ENCODE measurements around the gene KCNS1. TPM values are rescaled to one million over a fixed set of nuclear protein-coding genes. Genes with fewer than 3 reads are reported as not detected.
A peak's percentile ranks its signal among the peaks of the same experiment; 100 is the strongest.

The KCNS1 gene
- total and polyA plus RNA-seq, 11 donors, result 0.07 to 0.38 (median 0.14) TPM; not detected in 8

DNA sequence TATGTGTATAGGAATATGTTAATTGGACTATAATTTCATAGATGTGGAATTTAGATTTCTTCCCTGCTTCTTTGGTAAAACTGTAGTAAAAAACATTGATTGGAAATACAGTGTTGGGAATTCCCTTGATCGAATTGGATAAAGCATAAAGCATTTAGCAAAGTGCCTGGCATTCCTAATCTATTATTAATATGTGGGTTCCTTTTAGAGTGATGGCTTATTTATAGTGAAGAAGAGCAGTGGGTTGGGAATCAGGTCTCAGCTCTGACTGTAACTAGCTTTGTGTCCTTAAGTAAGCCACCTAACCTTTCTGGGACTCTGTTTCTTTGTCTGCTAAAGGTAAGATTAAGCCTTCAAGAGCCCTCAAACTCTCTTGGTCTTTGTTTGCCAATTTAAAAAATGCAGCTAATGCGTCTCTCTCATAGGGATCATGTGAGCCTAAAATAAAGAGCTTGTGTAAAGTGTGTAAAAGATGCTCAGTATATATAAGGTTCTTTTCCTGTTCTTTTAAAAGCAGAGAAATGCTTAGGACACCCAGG, 53.3 kb downstream of the KCNS1 start:
- H3K27me3 ChIP-seq, result no peaks in the 10 kb centered on the region
- WGBS, 4 donors, result 81 to 91% (median 86%) methylated on average over 2 of the region's 2 CpGs
- H3K27ac ChIP-seq, result no peak overlapping the region
- H3K4me3 ChIP-seq, result no peak overlapping the region
- intact Hi-C loops (cut with DNase I), result loop anchor here in 3 of 10 donors (10.0 kb wide), 2 partner anchors 237 to 247 kb away; no protein-coding TSS in a partner anchor
- H3K9me3 ChIP-seq, result no peaks in the 10 kb centered on the region
- TF ChIP-seq, protein P1, sequence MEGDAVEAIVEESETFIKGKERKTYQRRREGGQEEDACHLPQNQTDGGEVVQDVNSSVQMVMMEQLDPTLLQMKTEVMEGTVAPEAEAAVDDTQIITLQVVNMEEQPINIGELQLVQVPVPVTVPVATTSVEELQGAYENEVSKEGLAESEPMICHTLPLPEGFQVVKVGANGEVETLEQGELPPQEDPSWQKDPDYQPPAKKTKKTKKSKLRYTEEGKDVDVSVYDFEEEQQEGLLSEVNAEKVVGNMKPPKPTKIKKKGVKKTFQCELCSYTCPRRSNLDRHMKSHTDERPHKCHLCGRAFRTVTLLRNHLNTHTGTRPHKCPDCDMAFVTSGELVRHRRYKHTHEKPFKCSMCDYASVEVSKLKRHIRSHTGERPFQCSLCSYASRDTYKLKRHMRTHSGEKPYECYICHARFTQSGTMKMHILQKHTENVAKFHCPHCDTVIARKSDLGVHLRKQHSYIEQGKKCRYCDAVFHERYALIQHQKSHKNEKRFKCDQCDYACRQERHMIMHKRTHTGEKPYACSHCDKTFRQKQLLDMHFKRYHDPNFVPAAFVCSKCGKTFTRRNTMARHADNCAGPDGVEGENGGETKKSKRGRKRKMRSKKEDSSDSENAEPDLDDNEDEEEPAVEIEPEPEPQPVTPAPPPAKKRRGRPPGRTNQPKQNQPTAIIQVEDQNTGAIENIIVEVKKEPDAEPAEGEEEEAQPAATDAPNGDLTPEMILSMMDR (IDR thresholded peaks at IDR 0.05), result no peak
- no peak for TF ChIP-seq POLR2A (IDR thresholded peaks at IDR 0.05)
- H3K4me1 ChIP-seq, result peaks cover 0 to 40% (median 18%) of the 10 kb centered on the region in 12 donors
- H3K36me3 ChIP-seq, result peaks cover 0 to 18% (median 0%) of the 10 kb centered on the region in 9 donors
- ATAC-seq, result no peak
- DNase-seq, result no peak

DNA sequence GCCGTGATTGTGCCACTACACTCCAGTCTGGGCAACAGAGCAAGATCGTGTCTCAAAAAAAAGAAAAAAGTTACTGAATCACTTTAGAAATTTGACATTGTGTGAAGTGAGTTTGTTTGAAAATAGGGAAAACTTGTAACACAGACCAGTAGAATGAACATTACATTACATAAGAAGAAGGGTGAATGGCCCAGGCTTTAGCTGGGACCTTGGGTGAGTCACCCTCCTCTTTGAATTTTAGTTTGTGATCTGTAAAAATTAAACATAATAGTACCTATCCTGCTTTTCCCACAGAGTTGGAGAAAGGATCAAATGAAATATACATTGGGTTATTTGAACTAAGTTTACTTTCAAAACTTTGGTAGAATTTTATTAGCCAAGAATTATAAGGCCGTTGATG, 56.3 kb downstream of the KCNS1 start:
- Histone ChIP-seq H3K36me3 (peaks cover 0 to 18% (median 0%) of the 10 kb centered on the region in 9 donors), H3K4me1 (peaks cover 0 to 34% (median 4%) of the 10 kb centered on the region in 12 donors), H3K9me3 (peaks cover 0 to 7% (median 0%) of the 10 kb centered on the region in 12 donors), H3K27ac (no peak overlapping the region), H3K27me3 (no peaks in the 10 kb centered on the region), H3K4me3 (no peak overlapping the region)
- intact Hi-C loops (cut with DNase I), result loop anchor here in 9 of 10 donors (1.0 to 10.0 kb wide), 9 partner anchors 50 to 250 kb away; no protein-coding TSS in a partner anchor
- 91 to 100% (median 95%) methylated on average over 3 of the region's 3 CpGs for WGBS, 4 donors
- ATAC-seq (no peak), DNase-seq (no peak)
- TF ChIP-seq, protein P1 (IDR thresholded peaks at IDR 0.05), result no peak
- no peak for TF ChIP-seq POLR2A (IDR thresholded peaks at IDR 0.05)

DNA sequence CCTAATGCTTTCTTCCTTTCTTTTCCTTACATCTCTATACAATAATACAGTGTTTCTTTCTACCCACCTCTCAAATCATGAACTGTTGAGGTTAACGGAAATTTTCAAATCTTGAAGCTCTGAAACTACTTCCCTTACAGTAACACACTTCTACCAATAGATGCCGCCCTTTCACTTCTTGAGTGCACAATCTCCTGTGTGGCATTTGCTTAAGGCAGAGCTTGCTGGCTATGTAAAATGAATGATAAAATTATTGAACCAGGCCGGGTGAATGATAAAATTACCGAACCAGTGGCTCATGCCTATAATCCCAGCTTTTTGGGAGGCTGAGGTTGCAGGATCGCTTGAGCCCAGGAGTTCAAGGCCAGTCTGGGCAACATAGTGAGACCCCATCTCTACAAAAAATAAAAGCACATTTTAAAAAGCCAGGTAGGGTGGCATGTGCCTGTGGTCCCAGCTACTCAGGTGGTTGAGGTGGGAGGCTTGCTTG, 56.8 kb downstream of the KCNS1 start:
- no peak overlapping the region for H3K4me3 ChIP-seq
- ATAC-seq, result peak in 3 of 4 donors; percentile 64 to 83 (median 66)
- intact Hi-C loops (cut with DNase I), result loop anchor here in 9 of 10 donors (1.0 to 10.0 kb wide), 9 partner anchors 51 to 251 kb away; no protein-coding TSS in a partner anchor
- TF ChIP-seq, protein P1 (IDR thresholded peaks at IDR 0.05), result peak; percentile 76 to 91 (median 83)
- TF ChIP-seq POLR2A (IDR thresholded peaks at IDR 0.05), result no peak
- H3K9me3 ChIP-seq, result peaks cover 0 to 7% (median 0%) of the 10 kb centered on the region in 12 donors
- H3K36me3 ChIP-seq, result peaks cover 0 to 18% (median 0%) of the 10 kb centered on the region in 9 donors
- no peaks in the 10 kb centered on the region for H3K27me3 ChIP-seq
- 27 to 39% (median 36%) methylated on average over 5 of the region's 5 CpGs for WGBS, 4 donors
- peak in 1 of 5 donors; percentile 19 for DNase-seq
- H3K27ac ChIP-seq, result no peak overlapping the region
- H3K4me1 ChIP-seq, result peaks cover 0 to 34% (median 0%) of the 10 kb centered on the region in 12 donors

DNA sequence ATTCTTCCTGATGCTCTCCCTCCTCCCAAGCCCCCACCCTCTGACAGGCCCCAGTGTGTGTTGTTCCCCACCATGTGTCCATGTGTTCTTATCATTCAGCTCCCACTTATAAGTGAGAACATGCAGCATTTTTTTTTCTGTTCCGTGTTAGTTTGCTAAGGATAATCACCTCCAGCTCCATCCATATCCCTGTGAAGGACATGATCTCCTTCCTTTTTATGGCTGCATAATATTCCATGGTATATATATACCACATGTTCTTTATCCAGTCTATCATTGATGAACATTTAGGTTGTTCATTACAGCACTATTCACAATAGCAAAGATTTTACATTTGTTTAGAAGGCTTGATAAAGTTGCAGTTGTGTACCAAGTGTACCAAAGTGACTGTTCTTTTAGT, 57.9 kb downstream of the KCNS1 start:
- Histone ChIP-seq H3K9me3 (peaks cover 0 to 7% (median 0%) of the 10 kb centered on the region in 12 donors), H3K36me3 (peaks cover 0 to 16% (median 0%) of the 10 kb centered on the region in 9 donors), H3K4me3 (no peak overlapping the region), H3K27me3 (no peaks in the 10 kb centered on the region), H3K27ac (no peak overlapping the region), H3K4me1 (peaks cover 0 to 45% (median under 1%) of the 10 kb centered on the region in 12 donors)
- ATAC-seq, result no peak
- TF ChIP-seq, protein P1 (IDR thresholded peaks at IDR 0.05), result no peak
- intact Hi-C loops (cut with DNase I), result loop anchor here in 6 of 10 donors (5.0 to 10.0 kb wide), 5 partner anchors 54 to 252 kb away; no protein-coding TSS in a partner anchor
- WGBS, 4 donors, result 89 to 98% (median 97%) methylated on average over 1 of the region's 1 CpG
- DNase-seq, result no peak

Measured in heart left ventricle (tissue), 16 donors.